Karpas-422 (cell line): ENCODE results near the gene TAS2R40. TPM values are rescaled to one million over a fixed set of nuclear protein-coding genes. Genes with fewer than 3 reads are reported as not detected.
"Not testable (repeated sequence)": the region's sequence is repeated elsewhere in the genome, so short reads cannot be mapped to it uniquely, and the experiment has no call there.

Source experiments
- DNase-seq: peaks from one replicate; pipeline ENCODE4 v3.0.0-alpha.2; 2015
- H2AFZ ChIP-seq: fragments of 200-600 bp; sonication (generic); 2 replicates; pipeline ENCODE4 v1.6.1; 2014; ENCODE audit warnings: antibody characterized with exemption, low read length, mixed read lengths
- H3K27ac ChIP-seq: fragments of 200-600 bp; sonication (generic); 2 replicates; pipeline ENCODE4 v1.5.1; 2014; ENCODE audit warnings: mild to moderate bottlenecking, low read length, moderate library complexity
- H3K27me3 ChIP-seq: fragments of 200-600 bp; sonication (generic); 2 replicates; pipeline ENCODE4 v1.6.1; 2014; ENCODE audit warnings: low read length, mixed read lengths
- H3K36me3 ChIP-seq: fragments of 200-600 bp; sonication (generic); 2 replicates; pipeline ENCODE4 v1.6.1; 2014; ENCODE audit warnings: low read length, mixed read lengths; ENCODE audit not compliant: insufficient read depth
- H3K4me1 ChIP-seq: fragments of 200-600 bp; sonication (generic); 2 replicates; pipeline ENCODE4 v1.6.1; 2014; ENCODE audit warnings: mild to moderate bottlenecking, low read length, mixed read lengths
- H3K4me2 ChIP-seq: fragments of 200-600 bp; sonication (generic); 2 replicates; pipeline ENCODE4 v1.6.1; 2014; ENCODE audit warnings: low read length, low read depth, mild to moderate bottlenecking; ENCODE audit not compliant: poor library complexity, severe bottlenecking
- H3K4me3 ChIP-seq: fragments of 200-600 bp; sonication (generic); 2 replicates; pipeline ENCODE4 v1.5.1; 2014; ENCODE audit warnings: mild to moderate bottlenecking, antibody characterized with exemption, low read length, mixed read lengths
- H3K79me2 ChIP-seq: fragments of 200-600 bp; sonication (generic); 2 replicates; pipeline ENCODE4 v1.6.1; 2014; ENCODE audit warnings: mild to moderate bottlenecking, low read length, mixed read lengths
- H3K9ac ChIP-seq: fragments of 200-600 bp; sonication (generic); 2 replicates; pipeline ENCODE4 v1.6.0; 2014; ENCODE audit warnings: low read length
- H3K9me2 ChIP-seq: fragments of 200-600 bp; sonication (generic), shearing (Covaris generic); replicated peaks from 2 replicates; pipeline ENCODE4 v1.6.0; 2014; ENCODE audit warnings: mild to moderate bottlenecking, low read length, moderate library complexity; ENCODE audit not compliant: insufficient read depth
- H3K9me3 ChIP-seq: fragments of 300-700, 200-600 bp; sonication (generic); 2 replicates; pipeline ENCODE4 v1.6.1; 2014; ENCODE audit warnings: low read length, mixed read lengths
- H4K20me1 ChIP-seq: fragments of 200-600 bp; sonication (generic); 2 replicates; pipeline ENCODE4 v1.6.1; 2014; ENCODE audit warnings: mild to moderate bottlenecking, antibody characterized with exemption, low read length, low read depth; ENCODE audit not compliant: insufficient read depth
- total RNA-seq: library from RNA; depleted of rRNA; stranded (reverse); fragments of >200 nt; shearing (Covaris generic); gene quantifications from 2 replicates; pipeline ENCODE4 v1.2.3, GENCODE V29; 2014; ENCODE audit warnings: low replicate concordance

The TAS2R40 gene
- total RNA-seq, 1 experiment from 2014 or later, result not detected

DNA sequence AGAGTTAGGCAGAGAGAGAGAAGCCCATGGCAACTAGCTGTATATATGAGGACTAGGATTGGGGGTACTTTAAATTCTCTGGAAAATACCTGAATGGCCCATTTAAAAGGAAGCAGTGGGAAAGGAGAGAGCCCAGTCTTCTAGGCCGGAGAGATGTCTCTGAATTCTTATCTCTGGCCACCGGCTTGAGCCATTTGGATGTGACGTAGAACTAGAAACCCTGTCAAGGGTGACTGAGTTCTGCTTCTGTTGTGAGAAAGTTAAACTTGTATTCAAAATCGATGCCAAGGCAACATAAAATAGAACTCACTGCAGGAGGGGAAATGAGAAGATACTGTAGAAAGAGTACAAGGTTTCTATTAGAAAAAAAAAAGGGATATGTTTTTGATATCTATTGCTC, 35.1 kb downstream of the TAS2R40 start:
- no peaks in the 10 kb centered on the region for H3K79me2 ChIP-seq
- no peak overlapping the region for H3K27ac ChIP-seq
- H3K9me3 ChIP-seq, result no peaks in the 10 kb centered on the region
- no peak overlapping the region for H3K4me2 ChIP-seq
- peaks cover 19% of the 10 kb centered on the region for H3K4me1 ChIP-seq
- no peaks in the 10 kb centered on the region for H4K20me1 ChIP-seq
- H3K9me2 ChIP-seq, result no peaks in the 10 kb centered on the region
- H3K9ac ChIP-seq, result no peak overlapping the region
- H3K27me3 ChIP-seq, result no peaks in the 10 kb centered on the region
- peak; percentile 50 for DNase-seq
- no peak overlapping the region for H3K4me3 ChIP-seq
- H2AFZ ChIP-seq, result no peak overlapping the region
- H3K36me3 ChIP-seq, result no peaks in the 10 kb centered on the region

- Histone ChIP-seq H3K36me3 (no peaks in the 10 kb centered on the region), H4K20me1 (no peaks in the 10 kb centered on the region), H3K4me2 (no peak overlapping the region), H3K27ac (no peak overlapping the region), H3K4me3 (no peak overlapping the region), H2AFZ (no peak overlapping the region), H3K9ac (no peak overlapping the region), H3K79me2 (no peaks in the 10 kb centered on the region), H3K27me3 (no peaks in the 10 kb centered on the region), H3K9me2 (no peaks in the 10 kb centered on the region), H3K4me1 (peaks cover 19% of the 10 kb centered on the region), H3K9me3 (no peaks in the 10 kb centered on the region)
- no peak for DNase-seq
These were observed 35.7 kb downstream of the TAS2R40 start for GRCh38 chr7:143257501-143257900.

DNA sequence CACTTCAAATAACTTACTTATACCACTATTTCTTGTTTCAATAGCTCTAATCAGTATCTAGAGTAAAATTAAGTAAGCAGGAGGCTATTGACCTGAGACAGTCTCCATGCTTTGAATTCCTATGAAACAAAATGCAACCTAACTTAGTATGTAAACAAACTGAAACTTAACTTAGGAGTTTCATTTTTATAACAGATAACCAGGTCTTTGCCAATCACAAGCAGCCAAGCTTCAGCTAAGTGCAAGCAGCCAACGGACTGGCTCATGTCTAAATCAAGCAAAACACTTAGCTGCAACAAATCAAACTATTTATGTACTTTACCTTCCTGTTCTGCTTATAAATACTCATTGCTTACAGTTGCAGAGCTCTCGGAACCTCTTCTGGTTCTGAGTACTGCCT, 37.0 kb downstream of the TAS2R40 start:
- Histone ChIP-seq H3K4me1 (peaks cover 26% of the 10 kb centered on the region), H3K4me3 (no peak overlapping the region), H4K20me1 (no peaks in the 10 kb centered on the region), H3K36me3 (no peaks in the 10 kb centered on the region), H3K9me3 (no peaks in the 10 kb centered on the region), H3K4me2 (no peak overlapping the region), H3K27me3 (no peaks in the 10 kb centered on the region), H2AFZ (no peak overlapping the region), H3K9me2 (no peaks in the 10 kb centered on the region), H3K27ac (no peak overlapping the region), H3K9ac (no peak overlapping the region), H3K79me2 (peaks cover 7% of the 10 kb centered on the region)
- DNase-seq, result no peak

DNA sequence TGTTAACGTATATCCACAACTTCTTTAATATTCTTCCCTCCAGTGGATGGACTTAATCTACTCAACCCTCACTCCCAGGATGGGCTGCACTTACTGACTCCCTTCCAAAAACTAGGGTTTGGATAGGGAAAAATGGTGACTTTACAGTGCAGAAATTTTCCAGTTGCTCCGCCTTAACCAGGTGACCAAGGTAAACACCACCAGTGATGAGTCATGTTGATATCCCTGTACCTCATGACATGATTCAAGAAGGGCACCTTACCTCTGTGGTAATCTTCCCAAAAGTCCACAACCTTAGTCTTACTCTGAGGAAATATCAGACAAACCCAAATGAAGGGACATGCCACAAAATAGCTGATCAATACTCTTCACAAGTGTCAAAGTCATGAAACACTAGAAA, 37.9 kb downstream of the TAS2R40 start:
- Histone ChIP-seq H2AFZ (no peak overlapping the region), H3K36me3 (no peaks in the 10 kb centered on the region), H3K4me3 (no peak overlapping the region), H3K4me2 (no peak overlapping the region), H4K20me1 (no peaks in the 10 kb centered on the region), H3K4me1 (peaks cover 35% of the 10 kb centered on the region), H3K9me3 (no peaks in the 10 kb centered on the region), H3K27me3 (no peaks in the 10 kb centered on the region), H3K79me2 (peaks cover 14% of the 10 kb centered on the region), H3K27ac (no peak overlapping the region), H3K9ac (no peak overlapping the region), H3K9me2 (no peaks in the 10 kb centered on the region)
- DNase-seq, result no peak

GRCh38 chr7:143261901-143262300, 40.1 kb downstream of the TAS2R40 start:
- H4K20me1 ChIP-seq, result no peaks in the 10 kb centered on the region
- no peak overlapping the region for H3K27ac ChIP-seq
- H3K4me3 ChIP-seq, result no peak overlapping the region
- H3K9me2 ChIP-seq, result no peaks in the 10 kb centered on the region
- H3K36me3 ChIP-seq, result peaks cover 9% of the 10 kb centered on the region
- H3K9ac ChIP-seq, result no peak overlapping the region
- H3K27me3 ChIP-seq, result no peaks in the 10 kb centered on the region
- no peaks in the 10 kb centered on the region for H3K9me3 ChIP-seq
- no peak overlapping the region for H3K4me2 ChIP-seq
- no peak overlapping the region for H2AFZ ChIP-seq
- H3K79me2 ChIP-seq, result peaks cover 15% of the 10 kb centered on the region
- DNase-seq, result no peak
- H3K4me1 ChIP-seq, result peaks cover 34% of the 10 kb centered on the region

DNA sequence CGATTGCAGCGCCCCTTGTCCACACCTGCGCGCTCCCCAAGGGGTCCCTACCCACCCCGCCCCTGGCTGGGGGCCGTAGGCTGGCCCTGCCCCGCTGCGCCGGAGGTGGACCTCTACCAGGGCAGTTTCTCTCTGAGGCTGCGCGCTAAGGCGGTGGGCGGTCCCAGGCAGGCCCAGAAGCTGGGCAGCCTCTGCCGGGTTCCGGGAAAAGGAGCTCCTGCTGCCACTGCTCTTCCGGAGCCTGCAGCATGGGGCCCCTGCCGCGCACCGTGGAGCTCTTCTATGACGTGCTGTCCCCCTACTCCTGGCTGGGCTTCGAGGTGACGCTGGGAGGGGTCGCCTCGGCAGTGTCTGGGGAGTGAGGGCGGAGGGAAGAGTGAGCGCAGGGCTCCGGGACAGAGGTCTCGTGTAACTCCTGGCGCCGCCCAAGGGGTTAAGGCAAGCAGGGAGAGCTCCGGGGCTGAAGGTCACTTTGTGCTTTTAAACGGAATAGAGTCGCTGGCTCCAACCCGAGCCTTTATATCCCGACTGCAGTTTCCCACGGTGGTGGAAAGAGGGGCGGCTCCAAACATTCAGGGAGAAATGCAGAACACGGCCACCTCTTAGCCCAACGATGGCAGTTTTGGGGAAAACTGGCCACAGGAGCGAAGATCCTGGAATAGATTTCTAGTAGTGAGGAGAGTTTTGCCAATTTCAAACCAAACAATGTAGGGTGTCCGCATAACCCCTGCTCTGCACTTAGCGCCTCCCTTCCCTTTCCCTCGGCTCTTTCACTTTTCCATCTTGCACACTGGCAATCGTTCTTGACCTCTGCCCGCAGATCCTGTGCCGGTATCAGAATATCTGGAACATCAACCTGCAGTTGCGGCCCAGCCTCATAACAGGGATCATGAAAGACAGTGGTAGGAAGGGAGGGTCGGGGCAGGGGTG, 41.7 kb downstream of the TAS2R40 start, which contains the start of gene GSTK1:
TSS of gene GSTK1 (plus strand) at position 176 of the 930 bp plus-strand sequence. CDS start at position 249, 73 bp downstream.
- H3K9me3 ChIP-seq, result no peaks in the 10 kb centered on the region
- DNase-seq, result peak; percentile 91
- H3K36me3 ChIP-seq, result peaks cover 19% of the 10 kb centered on the region
- H4K20me1 ChIP-seq, result no peaks in the 10 kb centered on the region
- H3K27ac ChIP-seq, result peak within 1 kb of the TSS; percentile 27; the same call in 1 of the 2 replicates
- H3K9ac ChIP-seq, result peak within 1 kb of the TSS; percentile 97
- no peaks in the 10 kb centered on the region for H3K27me3 ChIP-seq
- peaks cover 30% of the 10 kb centered on the region for H3K4me1 ChIP-seq
- H3K79me2 ChIP-seq, result peaks cover 15% of the 10 kb centered on the region
- H3K4me2 ChIP-seq, result peak within 1 kb of the TSS; percentile 74
- no peaks in the 10 kb centered on the region for H3K9me2 ChIP-seq
- H3K4me3 ChIP-seq, result peak within 1 kb of the TSS; percentile 98
- H2AFZ ChIP-seq, result peak within 1 kb of the TSS; percentile 98

DNA sequence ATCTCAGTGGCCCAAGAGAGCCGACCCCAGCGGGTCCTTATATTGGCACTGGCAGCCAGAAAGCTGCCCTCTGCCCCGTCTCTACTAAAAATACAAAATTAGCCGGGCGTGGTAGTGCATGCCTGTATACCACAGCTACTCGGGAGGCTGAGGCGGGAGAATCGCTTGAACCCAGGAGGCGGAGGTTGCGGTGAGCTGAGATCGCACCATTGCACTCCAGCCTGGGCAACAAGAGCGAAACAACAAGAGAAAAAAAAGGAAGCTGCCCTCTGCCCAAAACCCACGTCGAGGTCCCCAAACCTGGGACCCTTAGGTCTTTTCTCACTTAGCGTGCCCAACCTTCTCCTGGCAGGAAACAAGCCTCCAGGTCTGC, 42.3 kb downstream of the TAS2R40 start:
- peak overlapping the region; percentile 98 for H2AFZ ChIP-seq
- peaks cover 28% of the 10 kb centered on the region for H3K4me1 ChIP-seq

GRCh38 chr7:143265017-143265693, 43.3 kb downstream of the TAS2R40 start:
- Histone ChIP-seq H3K27ac (no peak overlapping the region), H3K4me2 (peak overlapping the region; percentile 74)

More for the DNA sequence above, 42.3 kb downstream of the TAS2R40 start:
- H3K27me3 ChIP-seq, DNase-seq, H3K9me2 ChIP-seq, H3K9me3 ChIP-seq, H3K27ac ChIP-seq, H4K20me1 ChIP-seq: not testable (repeated sequence)
- H3K4me2 ChIP-seq, result peak overlapping the region; percentile 74
- peaks cover 25% of the 10 kb centered on the region for H3K36me3 ChIP-seq
- peak overlapping the region; percentile 98 for H3K4me3 ChIP-seq
- H3K79me2 ChIP-seq, result peaks cover 15% of the 10 kb centered on the region
- H3K9ac ChIP-seq, result peak overlapping the region; percentile 97

More at GRCh38 chr7:143265017-143265693, 43.3 kb downstream of the TAS2R40 start:
- peaks cover 15% of the 10 kb centered on the region for H3K79me2 ChIP-seq
- no peaks in the 10 kb centered on the region for H4K20me1 ChIP-seq
- H3K9me2 ChIP-seq, result no peaks in the 10 kb centered on the region
- no peak for DNase-seq
- peaks cover 20% of the 10 kb centered on the region for H3K4me1 ChIP-seq
- H3K27me3 ChIP-seq, result no peaks in the 10 kb centered on the region
- H3K9ac ChIP-seq, result no peak overlapping the region
- peak overlapping the region; percentile 98; the same call in 1 of the 2 replicates for H3K4me3 ChIP-seq
- no peak overlapping the region for H2AFZ ChIP-seq
- H3K36me3 ChIP-seq, result peaks cover 28% of the 10 kb centered on the region
- H3K9me3 ChIP-seq, result no peaks in the 10 kb centered on the region
